Hypothalamus (tissue), 51 donors: Measurements from ENCODE around the gene ABCA12.

Source experiments
- DNase-seq, 51 donors: peaks; one replicate each; lab custom pipeline; 2025; lab: John Stamatoyannopoulos, UW

The ABCA12 gene

DNA sequence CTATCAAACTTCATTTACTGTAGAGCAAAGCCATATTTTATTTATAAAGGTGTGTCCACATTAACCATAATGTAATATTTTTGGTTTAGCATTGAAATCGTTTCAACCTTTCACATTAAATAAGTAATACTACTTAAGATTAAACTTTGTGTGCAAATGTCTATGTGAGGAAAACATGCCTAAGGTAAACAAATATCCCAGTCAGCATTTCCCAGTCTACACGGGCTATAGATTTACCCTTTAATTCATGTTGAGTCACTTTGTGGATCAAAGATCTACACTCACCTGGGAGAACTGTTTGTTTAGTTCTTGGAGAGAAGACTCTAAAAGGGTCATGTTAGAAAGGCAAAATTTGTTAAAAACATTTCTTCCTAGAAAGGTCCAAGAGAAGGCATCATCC, 89.1 kb downstream of the ABCA12 start:
- DNase-seq: no peak

DNA sequence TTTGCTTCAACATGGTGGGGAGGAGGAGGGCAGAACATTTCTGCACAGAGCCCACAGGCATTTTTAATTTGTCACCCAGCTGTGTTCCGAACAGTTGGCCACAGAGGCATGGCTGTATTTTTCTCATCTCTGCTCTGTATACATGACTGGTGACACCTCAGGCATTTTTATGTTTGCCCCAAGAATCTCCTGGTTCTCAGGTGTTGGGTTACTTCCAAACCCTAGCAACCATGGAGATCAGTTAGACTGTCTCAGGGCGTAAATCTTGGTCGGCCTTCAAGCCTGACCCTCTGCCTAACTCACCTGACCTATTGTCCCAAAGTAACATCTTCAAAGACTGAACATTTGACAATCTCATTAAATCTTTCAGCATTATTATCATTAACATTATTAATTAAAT, 100.0 kb downstream of the ABCA12 start:
- DNase-seq: no peak

DNA sequence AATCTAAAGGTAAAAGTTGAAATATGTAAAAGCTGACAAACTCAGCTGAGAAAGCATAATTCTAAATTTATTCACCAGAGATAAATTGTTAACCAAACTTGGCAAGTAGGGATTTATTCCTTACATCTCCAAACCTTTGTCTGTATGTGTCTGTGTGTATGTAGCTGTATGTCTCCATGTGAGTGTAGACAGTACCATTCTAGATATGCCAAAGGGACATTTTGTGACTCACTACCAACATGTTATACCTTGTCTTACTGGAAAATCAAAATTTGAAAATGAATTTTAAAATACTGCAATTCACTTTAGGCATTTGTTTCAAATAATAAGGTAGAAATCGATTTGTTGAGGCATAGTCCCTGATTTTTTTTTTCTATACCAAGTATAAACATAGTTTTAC, 102.1 kb downstream of the ABCA12 start:
- DNase-seq: no peak

DNA sequence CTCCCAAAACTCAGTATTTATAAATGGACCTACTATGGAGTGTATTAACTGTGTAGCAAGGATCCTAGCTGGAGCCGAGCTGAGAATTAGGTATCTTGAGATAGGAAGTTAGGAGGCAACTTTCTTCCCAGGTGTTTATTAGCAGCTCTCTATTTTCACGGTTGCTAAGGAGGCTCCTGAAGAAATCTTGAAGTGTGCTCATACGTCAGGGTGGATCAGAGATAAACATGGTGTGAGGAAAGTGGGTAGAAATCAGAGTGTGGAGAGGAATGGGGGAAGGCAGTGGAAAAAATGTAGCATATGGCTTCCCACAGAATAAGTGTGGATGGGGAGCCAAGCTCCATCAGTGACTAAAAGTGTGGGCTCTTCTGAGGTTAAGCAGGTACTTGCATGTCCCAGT, 104.3 kb downstream of the ABCA12 start:
- no peak for DNase-seq

DNA sequence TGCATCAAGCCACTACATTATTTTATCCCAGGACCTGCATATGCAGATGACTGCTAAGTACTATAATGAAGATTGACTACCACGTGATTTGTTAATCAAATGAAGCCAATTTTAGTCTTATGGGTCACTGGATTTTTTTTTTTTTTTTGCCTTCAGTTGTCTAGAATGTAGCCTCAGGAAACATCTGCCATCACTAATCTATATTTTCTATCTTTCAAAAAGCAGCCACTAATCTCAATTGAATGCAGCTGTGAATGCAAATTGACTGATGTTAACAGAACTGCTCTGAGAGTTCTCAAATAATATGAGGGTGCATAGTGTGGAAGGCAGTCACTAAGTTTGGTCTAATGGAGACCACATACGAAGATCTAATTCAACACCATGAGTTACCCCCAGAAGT, 106.3 kb downstream of the ABCA12 start:
- no peak for DNase-seq

DNA sequence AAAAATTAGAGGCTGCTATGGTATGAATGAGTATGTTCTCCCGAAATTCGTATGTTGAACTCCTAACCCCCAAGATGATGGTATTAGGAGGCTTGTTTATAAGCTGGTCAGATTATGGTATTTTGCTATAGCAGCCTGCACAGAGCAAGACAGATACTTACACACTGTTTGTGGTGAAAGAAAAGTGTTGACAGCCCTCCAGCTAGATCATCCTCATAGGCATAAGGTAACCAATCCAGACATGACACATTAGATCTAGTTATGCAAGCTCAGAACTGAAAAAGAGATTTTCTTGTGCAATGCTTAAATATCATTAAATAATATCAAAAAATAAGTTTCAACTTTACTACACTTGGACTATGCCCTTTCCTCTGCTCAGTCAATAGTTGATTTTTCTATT, 107.1 kb downstream of the ABCA12 start:
- no peak for DNase-seq

DNA sequence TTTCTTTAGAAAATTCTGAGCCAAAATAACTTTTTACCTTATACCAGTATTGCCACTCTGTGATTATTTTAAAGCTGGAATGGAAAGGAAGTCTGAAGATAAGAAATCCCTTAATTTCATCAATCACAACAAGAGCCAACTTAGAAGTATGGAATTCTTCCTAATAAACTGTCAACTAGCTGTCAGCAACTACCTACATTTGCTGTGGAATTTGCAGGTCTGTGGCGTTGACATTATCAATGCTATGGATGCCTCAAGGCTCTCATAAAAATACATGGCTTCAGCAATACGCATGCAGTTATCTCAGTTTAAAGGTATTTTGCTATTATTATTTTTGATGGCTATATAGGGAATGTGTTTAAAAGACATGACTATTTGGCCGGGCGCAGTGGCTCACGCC, 108.5 kb downstream of the ABCA12 start:
- no peak for DNase-seq

DNA sequence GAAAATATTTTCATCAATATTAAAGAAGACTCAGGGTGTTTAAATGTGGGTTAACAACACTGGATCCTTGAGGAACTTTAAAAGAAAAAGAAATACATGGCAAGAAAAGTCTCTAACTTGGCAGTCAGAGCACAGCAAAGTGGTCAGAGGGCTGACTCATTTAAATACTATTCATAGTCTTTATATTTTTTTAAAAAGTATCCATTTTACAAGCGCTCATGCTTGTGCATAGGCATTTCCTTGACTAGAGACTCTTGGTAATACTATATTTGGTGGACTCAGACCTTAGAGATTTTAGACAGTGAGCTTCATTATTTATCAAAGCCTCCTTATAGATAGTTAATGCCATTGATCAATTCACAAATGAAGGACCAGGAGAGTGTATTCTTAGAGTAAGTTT, 110.2 kb downstream of the ABCA12 start:
- DNase-seq: no peak

DNA sequence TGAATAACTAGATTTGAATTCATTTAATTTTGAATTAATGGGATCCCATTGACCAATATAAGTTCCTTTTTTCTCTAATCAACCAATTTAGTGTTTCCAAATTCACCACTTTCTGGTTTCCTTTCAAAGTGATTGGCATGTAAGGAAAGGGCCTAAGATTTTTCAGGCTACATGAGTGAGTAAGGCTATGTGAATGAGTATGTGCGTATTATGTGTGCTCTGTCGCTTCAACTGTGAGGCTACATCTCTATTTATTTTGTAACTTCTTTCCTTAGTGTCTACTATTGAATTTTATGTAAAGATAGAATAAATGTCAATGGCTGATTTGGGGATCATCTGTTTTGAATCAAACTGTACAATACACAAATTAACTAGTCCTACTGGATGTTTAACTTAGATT, 110.6 kb downstream of the ABCA12 start:
- DNase-seq: no peak

DNA sequence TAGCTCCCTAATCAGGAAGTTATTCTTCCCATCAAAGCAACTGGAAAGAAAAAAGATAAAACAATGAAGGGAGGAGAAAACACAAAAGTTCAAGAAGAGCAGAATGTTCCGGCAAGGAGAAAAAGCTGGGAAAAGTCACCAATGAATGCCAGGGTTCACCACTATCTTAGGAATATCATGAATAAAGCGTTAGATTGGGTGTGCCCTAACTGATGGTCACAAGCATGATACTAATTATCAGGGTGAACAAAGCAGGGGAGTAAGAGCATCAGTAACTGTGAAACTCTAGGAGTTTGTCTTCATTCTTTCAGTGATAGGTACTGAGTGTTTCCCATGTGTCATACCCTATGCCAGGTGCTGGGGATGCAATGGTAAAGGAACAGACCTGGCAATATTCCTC, 115.5 kb downstream of the ABCA12 start:
- no peak for DNase-seq

DNA sequence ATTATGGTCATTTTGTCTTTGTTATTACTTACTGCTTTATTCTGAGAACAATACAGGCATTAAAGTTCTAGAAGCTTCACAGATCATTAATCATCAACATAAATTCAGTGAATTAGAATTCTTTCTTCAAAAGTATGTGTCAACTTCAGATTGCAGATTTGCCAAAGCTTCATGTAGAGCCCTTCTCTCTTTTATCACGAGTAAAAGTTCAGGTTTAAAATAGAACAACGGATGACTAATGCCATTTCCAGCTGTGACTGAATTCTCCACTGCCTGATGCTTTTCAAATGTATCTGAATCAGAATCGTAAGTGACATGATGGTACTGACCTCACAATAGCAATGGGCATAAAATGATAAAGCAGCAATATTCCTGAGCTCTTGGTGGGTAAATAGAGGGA, 116.0 kb downstream of the ABCA12 start:
- DNase-seq: no peak

DNA sequence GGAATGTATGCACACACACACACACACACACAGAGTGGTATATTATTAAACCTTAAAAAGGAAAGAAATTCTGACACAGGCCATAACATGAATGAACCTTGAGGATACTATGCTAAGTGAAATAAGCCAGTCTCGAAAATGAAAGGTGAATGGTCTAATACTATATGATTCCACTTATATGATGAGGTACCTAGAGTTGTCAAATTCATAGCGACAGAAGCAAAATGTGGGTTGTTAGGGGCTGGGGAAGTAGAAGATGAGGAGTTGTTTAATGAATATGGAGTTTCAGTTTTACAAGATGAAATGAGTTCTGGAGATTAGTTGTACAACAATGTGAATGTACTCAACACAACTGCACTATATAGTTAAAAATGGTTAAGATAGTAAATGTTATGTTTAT, 118.1 kb downstream of the ABCA12 start:
- DNase-seq: no peak

DNA sequence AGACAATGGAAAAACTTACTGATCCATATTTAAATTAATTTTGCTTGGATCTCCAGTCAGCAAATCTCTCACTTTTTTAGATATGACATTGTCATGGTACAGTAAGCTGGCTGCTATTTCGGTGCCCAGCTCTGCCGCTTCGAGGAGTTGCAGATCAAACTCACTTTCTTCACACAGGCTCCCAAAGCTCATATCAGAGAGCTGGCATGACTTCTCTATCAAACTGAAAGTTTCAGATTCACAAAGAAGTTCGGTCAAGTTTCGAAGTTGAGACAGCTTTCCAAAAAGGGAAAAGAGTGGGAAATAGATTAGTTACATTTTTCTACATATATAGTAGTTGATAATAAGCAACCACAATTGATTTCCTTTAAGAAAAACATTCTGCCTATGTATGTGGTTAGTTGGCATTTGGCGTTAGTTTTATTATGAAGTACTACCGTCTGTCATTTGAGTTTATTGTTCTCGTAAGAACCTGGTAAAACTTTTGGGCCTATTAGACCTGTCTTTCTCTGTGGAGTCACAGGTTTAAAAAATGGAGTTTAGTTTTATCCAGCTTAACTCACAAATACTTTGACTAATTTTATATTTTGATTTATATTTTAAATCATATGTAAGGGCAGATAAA, 118.8 kb downstream of the ABCA12 start:
- DNase-seq: no peak

DNA sequence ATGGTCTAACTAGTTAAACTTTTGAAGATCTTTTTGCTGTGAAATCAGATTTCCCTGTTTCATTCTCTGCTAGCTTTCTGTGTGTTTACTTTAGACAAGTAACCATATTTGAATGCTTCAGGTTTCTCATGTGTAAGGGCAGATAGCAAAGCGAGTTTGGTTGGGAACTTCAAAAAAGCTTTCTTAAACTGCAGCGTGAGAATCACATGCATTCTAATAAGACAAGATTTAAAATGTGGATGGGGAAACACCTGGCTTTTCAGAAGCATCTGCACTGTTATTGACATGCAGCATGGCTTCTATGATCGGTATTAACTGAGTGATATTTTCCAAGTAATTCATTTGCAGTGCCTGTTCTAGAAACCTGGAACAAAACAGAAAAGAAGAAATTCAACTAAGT, 119.3 kb downstream of the ABCA12 start:
- no peak for DNase-seq

DNA sequence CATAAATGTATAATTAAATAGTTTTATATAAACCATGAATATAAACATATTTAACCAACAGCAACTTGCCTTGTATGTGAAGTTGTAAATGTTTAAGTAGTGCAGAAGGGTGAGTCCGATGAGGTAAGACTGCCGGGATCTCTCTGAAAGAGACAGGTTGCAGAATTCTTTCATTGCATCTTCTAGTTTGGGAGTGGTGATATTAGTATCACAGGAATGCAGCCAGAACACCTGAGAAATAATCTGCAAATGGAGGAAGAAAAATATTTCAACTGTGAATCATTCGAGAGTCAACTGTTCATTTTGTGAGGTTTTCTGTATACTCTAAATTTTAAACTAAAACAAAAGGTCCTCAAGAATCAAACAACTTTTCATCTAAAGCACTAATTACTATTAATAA, 123.0 kb downstream of the ABCA12 start:
- DNase-seq: no peak

DNA sequence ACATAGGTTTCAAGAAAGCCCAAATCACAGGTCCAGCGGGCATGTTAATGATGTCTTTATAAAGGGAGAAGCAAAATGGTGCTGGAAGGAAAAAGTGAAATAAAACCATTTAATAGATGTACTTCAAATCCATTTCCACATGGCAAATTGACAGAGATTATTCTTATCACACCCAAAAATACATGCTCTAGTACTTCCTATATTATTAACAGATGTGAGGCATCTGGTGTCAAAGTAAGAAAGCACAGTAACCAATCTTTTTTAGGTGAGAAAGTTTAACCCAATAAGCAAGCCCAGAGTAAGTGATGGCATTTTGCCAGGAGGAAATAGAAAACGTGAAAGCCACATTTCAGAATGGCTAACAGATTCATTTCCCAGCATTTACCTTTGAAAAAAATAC, 128.0 kb downstream of the ABCA12 start:
- DNase-seq: no peak

DNA sequence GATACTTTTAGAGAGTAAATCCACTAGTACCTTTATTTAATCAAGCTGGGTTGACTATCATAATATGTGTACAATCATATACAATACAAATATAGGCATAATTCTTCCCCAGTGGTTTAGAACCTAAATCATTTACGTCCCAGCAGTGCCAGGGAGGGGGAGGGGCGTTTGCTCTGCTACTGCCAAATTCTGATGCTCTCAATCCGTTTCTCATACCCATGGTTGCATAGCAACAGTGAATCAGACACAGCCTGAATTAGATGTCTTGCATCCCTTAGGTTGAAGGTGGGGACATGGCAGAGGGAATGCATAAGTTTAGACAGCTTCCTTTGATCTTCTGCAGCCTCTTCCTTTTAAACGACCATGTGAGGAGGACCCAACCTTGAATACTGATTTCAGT, 135.4 kb downstream of the ABCA12 start:
- peak in 10 of 51 donors; percentile 0 to 43 (median 3) for DNase-seq

DNA sequence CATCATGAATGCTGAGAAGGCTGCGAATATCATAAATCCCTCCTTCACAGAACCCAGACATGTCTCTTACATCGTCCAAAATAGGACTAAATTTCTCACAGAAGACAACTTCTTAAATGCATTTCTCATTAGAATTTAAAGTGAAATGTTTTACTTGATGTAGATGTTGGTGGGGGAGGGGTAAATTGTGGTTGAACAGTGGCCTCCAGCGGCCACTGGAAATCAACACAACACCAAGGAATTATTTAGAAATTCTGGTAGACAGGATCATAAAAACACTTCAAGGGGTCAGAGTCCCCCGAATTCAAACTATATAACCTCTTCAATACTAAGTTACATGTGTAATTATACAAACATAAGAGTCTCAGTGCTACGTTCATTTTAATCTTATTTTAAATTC, 135.9 kb downstream of the ABCA12 start:
- DNase-seq: peak in 21 of 51 donors; percentile 0 to 53 (median 8)

DNA sequence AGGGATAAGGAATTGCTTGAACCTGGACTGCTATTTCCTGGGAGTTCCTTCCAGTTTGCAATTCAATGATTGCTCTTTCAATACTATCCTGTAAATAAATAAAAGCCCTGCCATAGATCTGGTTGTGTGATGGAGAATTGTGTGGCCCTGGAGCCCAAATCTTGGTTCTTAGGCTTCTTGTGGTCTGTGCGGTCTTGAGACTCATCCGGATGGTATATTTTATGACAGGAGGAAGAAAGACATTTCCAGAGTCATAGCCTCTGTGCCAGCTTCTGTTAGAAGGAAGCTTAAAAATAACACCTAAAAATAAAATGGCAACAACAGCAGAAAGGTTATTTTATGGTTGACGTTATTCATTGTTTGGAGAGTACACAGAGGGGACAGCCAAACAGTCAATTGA, 137.7 kb downstream of the ABCA12 start:
- no peak for DNase-seq

DNA sequence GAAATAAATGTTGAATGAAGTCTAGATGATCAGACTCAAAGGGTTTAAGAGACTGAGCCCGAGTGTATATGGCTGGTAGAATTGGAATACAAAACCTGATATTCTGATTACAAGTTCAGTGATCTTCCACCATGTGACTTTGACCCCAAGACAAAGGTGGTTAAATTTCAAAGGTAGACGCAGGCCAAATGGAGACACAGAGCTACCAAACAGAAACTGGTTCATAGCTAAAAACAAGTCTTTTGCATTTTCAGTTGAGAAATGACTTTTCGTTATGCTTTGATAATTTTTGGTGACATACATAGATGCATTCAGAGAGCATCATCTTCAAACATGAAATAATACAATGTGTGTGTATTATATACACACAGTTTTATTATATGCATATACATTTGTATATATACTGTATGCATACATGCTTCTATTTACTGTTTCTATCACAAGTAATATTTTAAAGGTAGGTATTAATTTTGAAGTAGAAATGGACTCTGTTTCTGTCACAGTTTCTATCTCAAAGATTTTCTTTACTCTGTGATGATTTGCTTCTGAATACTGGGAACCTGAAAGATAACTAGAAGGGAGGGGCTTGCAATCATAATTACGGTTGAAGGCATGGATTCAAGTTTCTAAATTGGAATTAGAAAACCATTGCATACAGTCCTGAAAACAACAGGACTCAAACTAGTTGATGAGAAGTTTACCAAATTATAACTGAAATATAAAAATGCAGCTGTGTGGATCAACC, 142.3 kb downstream of the ABCA12 start:
- DNase-seq: no peak

DNA sequence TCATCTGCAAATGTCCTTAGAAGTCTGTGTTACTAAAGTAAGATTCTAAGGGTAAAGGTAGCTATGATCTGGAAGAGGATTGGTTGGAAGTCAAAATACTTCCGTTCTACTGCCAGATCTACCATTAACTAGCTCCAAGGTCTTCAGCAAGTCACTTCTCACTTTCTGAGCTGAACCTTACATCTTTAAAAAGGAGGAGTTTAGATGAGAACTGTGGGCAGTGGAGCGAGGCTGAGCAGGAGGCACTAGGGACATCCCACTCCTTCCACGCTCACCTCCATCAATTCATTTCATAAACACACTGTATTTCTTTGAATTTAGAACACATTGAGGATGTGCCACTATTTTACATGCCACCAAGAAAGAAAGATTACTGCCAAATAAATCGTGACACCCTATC, 143.0 kb downstream of the ABCA12 start:
- no peak for DNase-seq

DNA sequence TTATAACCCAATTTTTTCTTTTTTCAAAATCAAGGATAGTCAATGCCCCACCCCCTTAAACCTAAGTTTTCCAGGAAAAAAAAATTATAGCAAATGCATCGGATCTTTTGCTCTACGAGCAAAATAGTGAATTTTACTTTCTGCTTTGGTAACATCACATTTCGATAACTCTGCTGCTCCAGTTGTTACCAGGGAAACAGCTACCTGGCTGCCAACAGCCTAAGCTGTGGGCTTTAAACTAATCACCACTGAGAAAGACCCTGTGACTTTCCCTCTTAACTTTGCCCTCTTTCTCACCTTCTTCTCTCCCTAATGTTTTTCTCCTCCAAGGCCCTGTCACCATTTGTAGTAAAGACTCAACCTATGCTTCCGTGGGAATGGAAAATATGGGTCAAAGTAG, 145.5 kb downstream of the ABCA12 start:
- no peak for DNase-seq

DNA sequence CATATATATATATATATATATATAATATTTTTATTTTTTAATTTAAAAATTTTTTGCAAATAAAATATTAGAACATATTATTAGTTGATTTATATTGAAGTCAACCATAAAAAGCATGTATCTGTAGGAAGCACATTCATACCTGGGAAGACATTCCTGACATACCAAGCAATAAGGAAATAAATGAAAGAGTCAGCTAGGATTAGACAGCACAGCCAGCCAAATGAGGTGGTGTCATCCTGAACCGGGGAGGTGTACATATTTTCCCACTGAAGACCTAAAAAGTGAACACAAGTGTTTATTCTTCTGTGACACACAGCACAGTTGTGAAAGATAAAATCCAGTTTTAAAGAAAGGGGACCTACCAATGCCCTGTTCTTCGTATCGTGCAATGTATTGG, 149.2 kb downstream of the ABCA12 start:
- no peak for DNase-seq
